Liver (tissue), 2 donors: ENCODE data around the gene PLCL1.

Experiments
- TAF1 ChIP-seq: conservative IDR thresholded peaks from 2 replicates; pipeline ENCODE4 v1.6.1; 2016; ENCODE audit warnings: antibody characterized with exemption, mild to moderate bottlenecking
- ZBTB33 ChIP-seq: IDR thresholded peaks from 2 replicates; pipeline ENCODE4 v1.6.1; 2016; ENCODE audit warnings: antibody characterized with exemption
- donor health status: healthy.

- TF ChIP-seq TAF1 = no peak
- no peak for TF ChIP-seq ZBTB33
Observed at GRCh38 chr2:197862246-197862955, 58.0 kb downstream of the PLCL1 start.
